Measurements from ENCODE around the gene KCNK1.
"Not testable (repeated sequence)": the region's sequence is repeated elsewhere in the genome, so short reads cannot be mapped to it uniquely, and the experiment has no call there.

KCNK1 gene

GRCh38 chr1:233608988-233609387 is 4.9 kb upstream of the KCNK1 start:
- DNase-seq: no peak

GRCh38 chr1:233609926-233610325 is 4.0 kb upstream of the KCNK1 start:
- DNase-seq: no peak

- no peak for DNase-seq
Measured at GRCh38 chr1:233610628-233611027, 3.3 kb upstream of the KCNK1 start.

- DNase-seq: not testable (repeated sequence)
Measured at GRCh38 chr1:233611363-233611762, 2.5 kb upstream of the KCNK1 start.

GRCh38 chr1:233614173-233614742 is 352 bp downstream of the KCNK1 start:
- DNase-seq: no peak

- DNase-seq: no peak
Measured at GRCh38 chr1:233614743-233615521, 1.0 kb downstream of the KCNK1 start.

GRCh38 chr1:233615571-233615970 is 1.7 kb downstream of the KCNK1 start:
- no peak for DNase-seq

- no peak for DNase-seq
Measured at GRCh38 chr1:233617025-233617424, 3.1 kb downstream of the KCNK1 start.

- not testable (repeated sequence) for DNase-seq
Measured at GRCh38 chr1:233619414-233619813, 5.5 kb downstream of the KCNK1 start.

- DNase-seq: no peak
Measured at GRCh38 chr1:233620065-233620464, 6.2 kb downstream of the KCNK1 start.

GRCh38 chr1:233621923-233622322 is 8.0 kb downstream of the KCNK1 start:
- DNase-seq: no peak

- DNase-seq: no peak
Measured at GRCh38 chr1:233624289-233624688, 10.4 kb downstream of the KCNK1 start.

GRCh38 chr1:233625087-233625486 is 11.2 kb downstream of the KCNK1 start:
- no peak for DNase-seq

GRCh38 chr1:233625510-233625981 is 11.6 kb downstream of the KCNK1 start:
- no peak for DNase-seq

- no peak for DNase-seq
Measured at GRCh38 chr1:233627376-233627775, 13.5 kb downstream of the KCNK1 start.

GRCh38 chr1:233627823-233628222 is 13.9 kb downstream of the KCNK1 start:
- DNase-seq: no peak

- DNase-seq: no peak
Measured at GRCh38 chr1:233629305-233629935, 15.5 kb downstream of the KCNK1 start.

- DNase-seq: no peak
Measured at GRCh38 chr1:233631810-233632405, 18.0 kb downstream of the KCNK1 start.

- DNase-seq: no peak
Measured at GRCh38 chr1:233632436-233632835, 18.5 kb downstream of the KCNK1 start.

GRCh38 chr1:233635765-233636502 is 22.0 kb downstream of the KCNK1 start:
- no peak for DNase-seq

- DNase-seq: no peak
Measured at GRCh38 chr1:233636503-233636877, 22.6 kb downstream of the KCNK1 start.

- no peak for DNase-seq
Measured at GRCh38 chr1:233638513-233638912, 24.6 kb downstream of the KCNK1 start.

- no peak for DNase-seq
Measured at GRCh38 chr1:233639611-233640010, 25.7 kb downstream of the KCNK1 start.

All from CD4-positive, alpha-beta T cell treated with Interleukin-21 for 1 hour (primary cell).